Neural cell (in vitro differentiated cells): Measurements from ENCODE around the gene SOCS2. TPM values are rescaled to one million over a fixed set of nuclear protein-coding genes. Genes with fewer than 3 reads are reported as not detected.

Source experiments
- H2AFZ ChIP-seq: fragments of 200-600, 300-800 bp; sonication (generic), shearing (Covaris generic); 2 replicates; pipeline ENCODE4 v1.6.0; 2014; ENCODE audit warnings: low read depth, mild to moderate bottlenecking, antibody characterized with exemption, low read length, moderate library complexity
- H3F3A ChIP-seq: fragments of 200-600 bp; shearing (Covaris generic); 2 replicates; pipeline ENCODE4 v1.6.1; 2016; ENCODE audit warnings: mild to moderate bottlenecking, moderate library complexity, mixed read lengths, antibody characterized with exemption, low read length; ENCODE audit not compliant: insufficient read depth, poor library complexity, severe bottlenecking
- H3K27ac ChIP-seq: fragments of 200-600, 300-800 bp; sonication (generic), shearing (Covaris generic); 2 replicates; pipeline ENCODE4 v1.5.1; 2014; ENCODE audit warnings: mild to moderate bottlenecking, low read length, moderate library complexity
- H3K27me3 ChIP-seq: fragments of 300-800, 200-600 bp; sonication (generic), shearing (Covaris generic); 2 replicates; pipeline ENCODE4 v1.6.0; 2014; ENCODE audit warnings: mild to moderate bottlenecking, low read depth, low read length, moderate library complexity; ENCODE audit not compliant: insufficient read depth
- H3K36me3 ChIP-seq: fragments of 300-800, 200-600 bp; sonication (generic), shearing (Covaris generic); 2 replicates; pipeline ENCODE4 v1.5.1; 2014; ENCODE audit warnings: mild to moderate bottlenecking, antibody characterized with exemption, low read length, moderate library complexity; ENCODE audit not compliant: insufficient read depth
- H3K4me2 ChIP-seq: fragments of 300-800, 200-600 bp; sonication (generic), shearing (Covaris generic); 2 replicates; pipeline ENCODE4 v1.6.0; 2014; ENCODE audit warnings: mild to moderate bottlenecking, low read length
- H3K4me3 ChIP-seq: fragments of 300-800, 200-600 bp; sonication (generic), shearing (Covaris generic); 2 replicates; pipeline ENCODE4 v1.5.1; 2014; ENCODE audit warnings: mild to moderate bottlenecking, low read length, moderate library complexity
- H3K79me2 ChIP-seq: fragments of 200-600 bp; shearing (Covaris generic); replicated peaks from 2 replicates; pipeline ENCODE4 v1.6.0; 2014; ENCODE audit warnings: mild to moderate bottlenecking, low read length, moderate library complexity; ENCODE audit not compliant: insufficient read depth
- H3K9ac ChIP-seq: fragments of 300-800, 200-600 bp; sonication (generic), shearing (Covaris generic); 2 replicates; pipeline ENCODE4 v1.6.1; 2016; ENCODE audit warnings: mild to moderate bottlenecking, low read length, mixed read lengths
- H3K9me2 ChIP-seq: fragments of 200-600 bp; shearing (Covaris generic); 2 replicates; pipeline ENCODE4 v1.6.1; 2016; ENCODE audit warnings: mild to moderate bottlenecking, low read length, mixed read lengths; ENCODE audit not compliant: insufficient read depth
- H3K9me3 ChIP-seq: fragments of 200-600, 300-800 bp; sonication (generic), shearing (Covaris generic); 2 replicates; pipeline ENCODE4 v1.6.1; 2016; ENCODE audit warnings: mild to moderate bottlenecking, mixed run types, low read length, moderate library complexity, mixed read lengths
- H4K20me1 ChIP-seq: fragments of 200-600 bp; shearing (Covaris generic); 2 replicates; pipeline ENCODE4 v1.6.1; 2016; ENCODE audit warnings: mild to moderate bottlenecking, mixed run types; ENCODE audit not compliant: insufficient read depth
- EP300 ChIP-seq: fragments of 450-650 bp; conservative IDR thresholded peaks from 2 replicates; pipeline ENCODE4 v1.6.1; 2014; ENCODE audit warnings: antibody characterized with exemption, mild to moderate bottlenecking, moderate library complexity; ENCODE audit not compliant: poor library complexity, severe bottlenecking
- EZH2 ChIP-seq: fragments of 200-600, 300-800 bp; shearing (Covaris generic), sonication (generic); IDR thresholded peaks from 2 replicates; pipeline ENCODE4 v1.6.1; 2014; ENCODE audit warnings: antibody characterized with exemption, low read length, borderline replicate concordance, mild to moderate bottlenecking; ENCODE audit not compliant: insufficient read depth, poor library complexity, severe bottlenecking
- MXI1 ChIP-seq: fragments of 450-650 bp; conservative IDR thresholded peaks from 2 replicates; pipeline ENCODE4 v1.6.1; 2014; ENCODE audit warnings: antibody characterized with exemption, mild to moderate bottlenecking; ENCODE audit not compliant: poor library complexity, severe bottlenecking
- POLR2AphosphoS5 ChIP-seq: IDR thresholded peaks from 2 replicates; pipeline ENCODE4 v1.6.1; 2012
- RAD21 ChIP-seq: fragments of 450-650 bp; conservative IDR thresholded peaks from 2 replicates; pipeline ENCODE4 v1.6.1; 2014; ENCODE audit warnings: antibody characterized with exemption, mild to moderate bottlenecking, moderate library complexity
- SMC3 ChIP-seq: fragments of 450-650 bp; conservative IDR thresholded peaks from 2 replicates; pipeline ENCODE4 v1.6.1; 2014; ENCODE audit warnings: antibody characterized with exemption, mild to moderate bottlenecking, moderate library complexity; ENCODE audit not compliant: poor library complexity
- TAF1 ChIP-seq: IDR thresholded peaks from 2 replicates; pipeline ENCODE4 v1.6.1; 2012; ENCODE audit warnings: low read depth
- polyA plus RNA-seq: library from polyadenylated mRNA; depleted of rRNA; stranded (reverse); fragments of >200 nt; gene quantifications from 2 replicates; pipeline ENCODE4 v1.2.3, GENCODE V29; 2014
- TF ChIP-seq, protein P1 (sequence below): fragments of 450-650 bp; IDR thresholded peaks from 2 replicates; pipeline ENCODE4 v1.5.1; 2014; ENCODE audit warnings: antibody characterized with exemption, mild to moderate bottlenecking, moderate library complexity; ENCODE audit not compliant: poor library complexity, severe bottlenecking
- TF ChIP-seq, protein P2 (sequence below): IDR thresholded peaks from 2 replicates; pipeline ENCODE4 v1.6.1; 2012; ENCODE audit warnings: borderline replicate concordance

SOCS2 gene
- polyA plus RNA-seq, 1 donor from 2014 or later, result 119 TPM

DNA sequence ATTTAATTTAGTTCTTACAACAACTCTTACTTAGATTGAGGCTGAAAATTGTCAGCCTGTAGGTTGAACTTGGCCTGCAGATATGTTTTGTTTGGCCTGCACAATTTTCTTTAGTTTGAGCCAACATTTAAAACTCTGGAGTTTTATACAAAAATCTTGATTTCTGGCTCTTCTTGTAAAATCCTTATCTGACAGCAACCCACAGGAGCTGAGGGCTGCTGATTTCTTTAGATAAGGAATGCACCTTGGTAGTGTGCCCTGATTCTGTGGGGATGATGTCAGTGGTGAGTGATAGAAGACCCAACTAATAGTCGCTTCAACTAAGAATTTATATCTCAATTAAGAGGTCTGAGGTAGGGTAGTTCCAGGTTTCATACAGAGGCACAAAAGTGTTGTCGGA, 49.5 kb downstream of the SOCS2 start:
- H3K27ac ChIP-seq, result no peak overlapping the region
- TF ChIP-seq RAD21 (no peak), EP300 (no peak), POLR2AphosphoS5 (no peak), SMC3 (no peak), TAF1 (no peak), MXI1 (no peak), EZH2 (no peak)
- TF ChIP-seq, protein P1, sequence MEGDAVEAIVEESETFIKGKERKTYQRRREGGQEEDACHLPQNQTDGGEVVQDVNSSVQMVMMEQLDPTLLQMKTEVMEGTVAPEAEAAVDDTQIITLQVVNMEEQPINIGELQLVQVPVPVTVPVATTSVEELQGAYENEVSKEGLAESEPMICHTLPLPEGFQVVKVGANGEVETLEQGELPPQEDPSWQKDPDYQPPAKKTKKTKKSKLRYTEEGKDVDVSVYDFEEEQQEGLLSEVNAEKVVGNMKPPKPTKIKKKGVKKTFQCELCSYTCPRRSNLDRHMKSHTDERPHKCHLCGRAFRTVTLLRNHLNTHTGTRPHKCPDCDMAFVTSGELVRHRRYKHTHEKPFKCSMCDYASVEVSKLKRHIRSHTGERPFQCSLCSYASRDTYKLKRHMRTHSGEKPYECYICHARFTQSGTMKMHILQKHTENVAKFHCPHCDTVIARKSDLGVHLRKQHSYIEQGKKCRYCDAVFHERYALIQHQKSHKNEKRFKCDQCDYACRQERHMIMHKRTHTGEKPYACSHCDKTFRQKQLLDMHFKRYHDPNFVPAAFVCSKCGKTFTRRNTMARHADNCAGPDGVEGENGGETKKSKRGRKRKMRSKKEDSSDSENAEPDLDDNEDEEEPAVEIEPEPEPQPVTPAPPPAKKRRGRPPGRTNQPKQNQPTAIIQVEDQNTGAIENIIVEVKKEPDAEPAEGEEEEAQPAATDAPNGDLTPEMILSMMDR, result no peak
- TF ChIP-seq, protein P2, sequence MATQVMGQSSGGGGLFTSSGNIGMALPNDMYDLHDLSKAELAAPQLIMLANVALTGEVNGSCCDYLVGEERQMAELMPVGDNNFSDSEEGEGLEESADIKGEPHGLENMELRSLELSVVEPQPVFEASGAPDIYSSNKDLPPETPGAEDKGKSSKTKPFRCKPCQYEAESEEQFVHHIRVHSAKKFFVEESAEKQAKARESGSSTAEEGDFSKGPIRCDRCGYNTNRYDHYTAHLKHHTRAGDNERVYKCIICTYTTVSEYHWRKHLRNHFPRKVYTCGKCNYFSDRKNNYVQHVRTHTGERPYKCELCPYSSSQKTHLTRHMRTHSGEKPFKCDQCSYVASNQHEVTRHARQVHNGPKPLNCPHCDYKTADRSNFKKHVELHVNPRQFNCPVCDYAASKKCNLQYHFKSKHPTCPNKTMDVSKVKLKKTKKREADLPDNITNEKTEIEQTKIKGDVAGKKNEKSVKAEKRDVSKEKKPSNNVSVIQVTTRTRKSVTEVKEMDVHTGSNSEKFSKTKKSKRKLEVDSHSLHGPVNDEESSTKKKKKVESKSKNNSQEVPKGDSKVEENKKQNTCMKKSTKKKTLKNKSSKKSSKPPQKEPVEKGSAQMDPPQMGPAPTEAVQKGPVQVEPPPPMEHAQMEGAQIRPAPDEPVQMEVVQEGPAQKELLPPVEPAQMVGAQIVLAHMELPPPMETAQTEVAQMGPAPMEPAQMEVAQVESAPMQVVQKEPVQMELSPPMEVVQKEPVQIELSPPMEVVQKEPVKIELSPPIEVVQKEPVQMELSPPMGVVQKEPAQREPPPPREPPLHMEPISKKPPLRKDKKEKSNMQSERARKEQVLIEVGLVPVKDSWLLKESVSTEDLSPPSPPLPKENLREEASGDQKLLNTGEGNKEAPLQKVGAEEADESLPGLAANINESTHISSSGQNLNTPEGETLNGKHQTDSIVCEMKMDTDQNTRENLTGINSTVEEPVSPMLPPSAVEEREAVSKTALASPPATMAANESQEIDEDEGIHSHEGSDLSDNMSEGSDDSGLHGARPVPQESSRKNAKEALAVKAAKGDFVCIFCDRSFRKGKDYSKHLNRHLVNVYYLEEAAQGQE, result no peak
- H3K4me2 ChIP-seq, result no peak overlapping the region

DNA sequence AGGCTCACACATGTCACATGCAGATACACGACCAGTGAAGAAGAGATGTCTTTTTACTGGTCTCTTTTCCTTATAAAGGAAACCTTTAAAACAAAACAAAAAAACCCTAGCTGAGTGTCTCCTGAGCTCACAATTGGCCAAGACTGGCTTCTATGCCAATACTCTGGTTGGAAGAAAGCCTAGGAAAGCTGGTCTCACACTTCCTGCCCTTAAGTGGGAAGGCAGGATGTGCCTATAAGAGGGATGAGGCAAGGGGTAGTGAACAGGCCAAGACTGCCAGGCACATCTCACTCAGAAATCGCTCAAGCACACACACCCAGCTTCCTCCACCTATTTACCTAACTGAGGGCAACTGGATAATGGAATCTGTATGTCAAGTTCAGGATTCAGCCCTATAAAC, 50.0 kb downstream of the SOCS2 start:
- H3K4me3 ChIP-seq, result no peak overlapping the region
- H3K27me3 ChIP-seq, result no peaks in the 10 kb centered on the region
- H2AFZ ChIP-seq, result no peak overlapping the region
- no peaks in the 10 kb centered on the region for H3K9me3 ChIP-seq
- no peaks in the 10 kb centered on the region for H3F3A ChIP-seq
- H3K27ac ChIP-seq, result no peak overlapping the region
- no peaks in the 10 kb centered on the region for H3K36me3 ChIP-seq
- H4K20me1 ChIP-seq, result no peaks in the 10 kb centered on the region
- H3K9me2 ChIP-seq, result no peaks in the 10 kb centered on the region
- no peak for TF ChIP-seq POLR2AphosphoS5
- no peak for TF ChIP-seq EP300
- TF ChIP-seq, protein P1, result no peak
- TF ChIP-seq MXI1, result no peak
- no peak for TF ChIP-seq RAD21
- TF ChIP-seq TAF1, result no peak
- TF ChIP-seq EZH2, result no peak
- TF ChIP-seq, protein P2, result no peak
- TF ChIP-seq SMC3, result no peak
- H3K79me2 ChIP-seq, result no peaks in the 10 kb centered on the region
- H3K9ac ChIP-seq, result no peak overlapping the region
- H3K4me2 ChIP-seq, result no peak overlapping the region

More for the DNA sequence above, 49.5 kb downstream of the SOCS2 start:
- Histone ChIP-seq H3F3A (no peaks in the 10 kb centered on the region), H3K9me3 (no peaks in the 10 kb centered on the region), H3K36me3 (no peaks in the 10 kb centered on the region), H3K9ac (no peak overlapping the region), H4K20me1 (no peaks in the 10 kb centered on the region), H3K4me3 (no peak overlapping the region), H3K9me2 (no peaks in the 10 kb centered on the region), H2AFZ (no peak overlapping the region), H3K27me3 (no peaks in the 10 kb centered on the region), H3K79me2 (no peaks in the 10 kb centered on the region)
